Stimulated activated effector memory CD8-positive, alpha-beta T cell treated with anti-CD3 and anti-CD28 coated beads, Interleukin-12 subunit alpha, Interleukin-12 subunit beta, amount 100 ng/mL, for 72 hours (primary cell): Measurements from ENCODE around the gene WDR59.
"Not testable (repeated sequence)": the region's sequence is repeated elsewhere in the genome, so short reads cannot be mapped to it uniquely, and the experiment has no call there.

Source experiments
- ATAC-seq: fragments of 150-1000 bp; cut with Tn5 transposase; 2 replicates; pipeline ENCODE4 v1.10.0; 2021
- DNase-seq, 2 donors: peaks; one replicate each; pipeline ENCODE4 v3.0.0; 2021 to 2022; ENCODE audit warnings: low spot score in 2 of 2
- H3K27ac Mint-ChIP-seq: one replicate; pipeline ENCODE4 v1.8.0; 2022; ENCODE audit warnings: mild to moderate bottlenecking, mixed read lengths
- H3K36me3 Mint-ChIP-seq: one replicate; pipeline ENCODE4 v1.8.0; 2022; ENCODE audit warnings: mild to moderate bottlenecking, mixed read lengths
- H3K4me1 Mint-ChIP-seq: one replicate; pipeline ENCODE4 v1.8.0; 2022; ENCODE audit warnings: mixed read lengths
- H3K4me3 Mint-ChIP-seq: one replicate; pipeline ENCODE4 v1.8.0; 2022; ENCODE audit warnings: mild to moderate bottlenecking, mixed read lengths
- H3K9me3 Mint-ChIP-seq: one replicate; pipeline ENCODE4 v1.8.0; 2022; ENCODE audit warnings: mixed read lengths

Gene WDR59

DNA sequence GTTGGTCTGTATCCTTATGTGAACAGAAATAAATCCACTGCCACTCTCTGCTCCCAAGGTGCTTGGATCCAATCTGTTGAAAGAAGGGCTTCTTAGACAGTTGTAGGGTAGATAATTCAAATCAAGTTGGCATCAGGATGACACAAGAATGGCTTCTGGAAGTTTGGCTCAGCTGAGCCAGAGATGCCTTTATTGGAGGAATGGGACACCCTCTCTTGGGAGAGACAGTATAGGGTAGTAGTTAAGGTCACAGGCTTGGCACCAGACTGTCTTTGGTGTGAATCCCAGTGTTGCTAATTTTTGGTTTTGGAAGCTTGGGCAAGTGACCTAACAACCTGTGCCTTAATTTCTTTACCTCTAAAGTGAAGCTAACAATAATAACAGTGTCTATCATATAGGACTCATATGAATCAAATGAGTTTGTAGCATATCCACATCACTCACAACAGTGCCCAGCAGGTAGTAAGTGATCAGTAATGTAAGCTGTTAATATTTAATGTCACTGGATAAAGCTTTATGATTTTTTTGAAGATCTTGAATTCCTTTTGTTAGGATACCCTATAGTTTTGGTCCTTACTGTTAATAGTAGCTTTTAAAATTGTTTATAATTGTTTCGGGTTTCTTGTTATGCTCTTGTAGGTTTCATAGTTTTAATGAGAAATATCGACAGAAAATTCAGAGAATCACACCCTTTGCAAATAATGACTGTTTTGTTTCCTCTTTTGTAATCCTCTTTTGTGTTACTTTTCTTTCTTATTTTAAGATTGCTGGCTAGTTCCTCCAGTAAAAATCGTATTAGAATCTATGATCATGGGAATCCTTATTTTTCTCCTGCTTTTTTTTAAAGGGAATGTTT is 33.0 kb upstream of the WDR59 start:
- no peak overlapping the region for H3K27ac Mint-ChIP-seq
- ATAC-seq (no peak), DNase-seq (no peak)
- no peak overlapping the region for H3K4me3 Mint-ChIP-seq
- peaks cover 32% of the 10 kb centered on the region for H3K4me1 Mint-ChIP-seq
- H3K9me3 Mint-ChIP-seq = peaks cover 9% of the 10 kb centered on the region
- H3K36me3 Mint-ChIP-seq = peaks cover 8% of the 10 kb centered on the region

DNA sequence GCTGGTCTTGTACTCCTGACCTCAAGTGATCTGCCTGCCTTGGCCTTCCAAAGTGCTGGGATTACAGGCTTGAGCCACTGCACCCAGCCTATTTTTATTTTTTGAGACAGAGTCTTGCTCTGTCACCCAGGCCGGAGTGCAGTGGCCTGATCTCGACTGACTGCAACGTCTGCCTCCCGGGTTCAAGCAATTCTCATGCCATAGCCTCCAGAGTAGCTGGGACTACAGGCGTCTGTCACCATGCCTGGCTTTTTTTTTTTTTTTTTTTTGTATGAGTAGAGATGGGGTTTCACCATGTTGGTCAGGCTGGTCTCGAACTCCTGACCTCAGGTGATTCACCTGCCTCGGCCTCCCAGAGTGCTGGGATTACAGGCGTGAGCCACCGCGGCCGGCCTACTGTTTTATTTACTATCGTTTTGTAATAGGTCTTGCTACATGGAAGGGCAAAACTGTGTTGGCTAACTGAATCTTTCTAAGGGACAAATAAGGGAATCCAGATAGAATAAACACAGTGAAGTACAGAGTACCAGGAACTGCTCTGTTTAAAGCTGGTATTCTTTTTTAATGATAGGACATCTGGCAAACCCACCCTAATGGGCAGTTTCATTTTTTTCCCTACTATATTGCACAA is 31.6 kb upstream of the WDR59 start:
- H3K27ac Mint-ChIP-seq, H3K36me3 Mint-ChIP-seq, H3K9me3 Mint-ChIP-seq, ATAC-seq, DNase-seq, H3K4me3 Mint-ChIP-seq: not testable (repeated sequence)
- H3K4me1 Mint-ChIP-seq = peaks cover 40% of the 10 kb centered on the region

DNA sequence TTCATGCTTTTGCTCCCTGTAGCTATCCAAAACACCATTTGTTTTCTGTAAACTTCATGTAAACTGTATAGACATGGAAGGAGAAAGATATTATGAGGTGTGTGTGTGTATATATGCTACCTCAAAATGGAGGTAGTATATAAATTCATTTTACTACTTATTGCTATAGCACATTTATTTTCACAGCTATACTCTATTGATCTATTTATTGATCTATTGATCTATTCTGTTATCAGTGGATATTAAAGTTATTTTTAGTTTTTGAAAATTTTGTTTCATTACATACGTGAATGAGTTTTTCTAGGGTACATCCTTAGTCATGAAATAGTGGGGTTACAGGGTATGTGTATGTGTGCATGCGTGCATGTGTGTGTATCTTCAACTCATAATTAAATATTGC is 29.4 kb upstream of the WDR59 start:
- no peaks in the 10 kb centered on the region for H3K36me3 Mint-ChIP-seq
- ATAC-seq (no peak), DNase-seq (no peak)
- H3K4me3 Mint-ChIP-seq = no peak overlapping the region
- no peaks in the 10 kb centered on the region for H3K9me3 Mint-ChIP-seq
- peaks cover 38% of the 10 kb centered on the region for H3K4me1 Mint-ChIP-seq
- H3K27ac Mint-ChIP-seq = no peak overlapping the region

DNA sequence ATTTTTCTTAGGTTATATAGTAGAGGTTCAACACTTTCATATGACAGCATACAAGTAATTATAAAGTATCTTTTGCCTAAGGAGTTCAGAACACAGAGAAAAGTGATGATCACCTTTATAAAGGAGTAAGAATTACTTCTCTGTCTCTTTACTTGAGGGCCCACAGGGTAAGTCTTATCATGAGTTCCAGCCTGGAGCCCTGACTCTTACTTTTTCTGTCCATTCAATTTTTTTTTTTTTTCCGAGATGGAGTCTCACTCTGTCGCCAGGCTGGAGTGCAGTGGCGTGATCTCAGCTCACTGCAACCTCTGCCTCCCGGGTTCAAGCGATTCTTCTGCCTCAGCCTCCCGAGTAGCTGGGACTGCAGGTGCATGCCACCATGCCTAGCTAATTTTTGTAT is 28.2 kb upstream of the WDR59 start:
- H3K36me3 Mint-ChIP-seq, DNase-seq, H3K9me3 Mint-ChIP-seq, ATAC-seq: not testable (repeated sequence)
- H3K4me1 Mint-ChIP-seq = peaks cover 42% of the 10 kb centered on the region
- peak overlapping the region; percentile 65 for H3K4me3 Mint-ChIP-seq
- peak overlapping the region; percentile 88 for H3K27ac Mint-ChIP-seq

DNA sequence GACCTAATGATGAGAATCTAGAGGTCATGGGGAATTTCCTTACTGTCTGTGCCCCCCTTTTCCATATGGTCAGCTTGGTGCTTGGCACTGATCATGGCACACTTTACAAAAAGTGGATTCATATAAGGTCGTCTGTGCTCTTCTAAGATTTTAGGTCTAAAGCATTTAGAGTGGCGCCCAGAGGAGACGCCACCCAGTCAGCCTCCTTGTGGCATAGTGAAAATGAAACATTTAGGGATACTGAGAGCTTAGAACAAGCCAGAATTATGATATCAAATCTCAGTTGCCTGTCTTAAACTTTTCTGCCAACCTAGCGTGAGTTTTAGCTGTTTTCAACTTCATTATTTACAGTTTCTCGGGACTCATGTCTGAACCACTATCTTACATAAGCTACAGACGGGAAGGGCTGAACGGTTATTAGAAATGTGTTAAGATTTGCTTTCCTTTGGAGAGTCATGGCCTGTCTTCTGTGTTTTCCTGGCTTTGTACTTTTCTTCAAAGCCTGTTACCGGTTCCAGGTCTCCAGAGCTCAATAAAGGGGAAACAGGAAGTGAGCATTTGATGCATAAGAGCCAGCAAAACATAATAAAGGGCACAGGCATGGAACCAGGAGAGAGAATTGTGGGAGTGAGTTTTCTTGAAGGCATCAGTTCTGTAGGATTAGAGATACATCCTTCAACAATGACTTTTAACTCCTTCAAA is 27.6 kb upstream of the WDR59 start:
- Mint-ChIP-seq H3K4me3 (peak overlapping the region; percentile 65), H3K27ac (peak overlapping the region; percentile 88), H3K9me3 (no peaks in the 10 kb centered on the region), H3K4me1 (peaks cover 36% of the 10 kb centered on the region), H3K36me3 (no peaks in the 10 kb centered on the region)
- ATAC-seq (peak; percentile 54), DNase-seq (no peak)

DNA sequence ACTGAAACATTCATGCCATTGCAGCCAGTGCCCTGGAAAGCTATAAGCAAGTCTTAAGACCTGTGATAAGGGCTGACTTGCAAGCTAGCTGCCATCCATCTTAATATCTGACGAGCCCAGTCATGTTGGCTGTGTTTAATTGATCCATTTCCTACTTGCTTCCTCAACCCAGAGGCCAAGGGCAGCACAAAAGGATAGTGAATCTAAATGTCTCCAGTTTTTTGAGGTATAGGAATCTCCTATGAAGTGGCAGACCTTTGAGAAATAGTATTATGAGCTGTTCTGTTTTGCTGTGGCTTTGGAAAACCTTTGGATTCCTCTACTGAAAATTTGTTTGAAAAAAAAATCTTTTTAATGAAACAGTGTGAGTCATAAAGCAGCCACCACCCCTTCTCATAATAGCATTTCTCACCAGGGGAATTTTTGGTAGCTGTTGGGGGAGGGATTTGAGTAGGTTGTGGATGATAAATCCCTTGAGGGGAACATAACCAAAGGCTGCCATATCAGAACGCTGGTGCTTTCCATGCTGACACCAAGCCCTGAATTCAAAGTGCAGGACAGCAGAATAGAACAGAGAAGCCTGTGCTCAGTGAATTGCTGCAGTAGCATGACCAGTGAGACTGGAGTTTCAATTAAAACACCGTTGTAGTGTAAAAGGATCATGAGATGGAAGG is 26.8 kb upstream of the WDR59 start:
- ATAC-seq (peak; percentile 96), DNase-seq (peak; percentile 25 to 79)
- Mint-ChIP-seq H3K27ac (peak overlapping the region; percentile 88), H3K9me3 (no peaks in the 10 kb centered on the region), H3K4me1 (peaks cover 35% of the 10 kb centered on the region), H3K4me3 (peak overlapping the region; percentile 65), H3K36me3 (no peaks in the 10 kb centered on the region)

DNA sequence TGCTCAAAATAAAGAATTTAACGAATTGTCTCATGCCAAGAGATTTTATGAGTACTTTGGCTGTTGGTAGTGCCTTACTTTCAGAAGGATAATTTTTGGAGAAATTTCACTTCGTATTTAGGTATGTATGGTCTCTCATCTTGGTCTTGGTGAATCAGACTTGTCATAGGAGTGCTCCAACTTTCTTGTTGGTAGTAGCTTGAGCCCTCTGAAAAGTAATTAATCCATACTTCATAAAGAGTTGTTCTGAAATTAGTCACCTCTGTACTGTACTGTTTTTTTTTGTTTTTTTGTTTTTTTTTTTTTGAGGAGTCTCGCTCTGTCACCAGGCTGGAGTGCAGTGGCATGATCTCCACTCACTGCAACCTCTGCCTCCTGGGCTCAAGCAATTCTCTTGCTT is 25.5 kb upstream of the WDR59 start:
- DNase-seq (no peak), ATAC-seq (peak; percentile 33)
- Mint-ChIP-seq H3K36me3 (no peaks in the 10 kb centered on the region), H3K9me3 (no peaks in the 10 kb centered on the region), H3K4me1 (peaks cover 35% of the 10 kb centered on the region), H3K4me3 (no peak overlapping the region), H3K27ac (no peak overlapping the region)

DNA sequence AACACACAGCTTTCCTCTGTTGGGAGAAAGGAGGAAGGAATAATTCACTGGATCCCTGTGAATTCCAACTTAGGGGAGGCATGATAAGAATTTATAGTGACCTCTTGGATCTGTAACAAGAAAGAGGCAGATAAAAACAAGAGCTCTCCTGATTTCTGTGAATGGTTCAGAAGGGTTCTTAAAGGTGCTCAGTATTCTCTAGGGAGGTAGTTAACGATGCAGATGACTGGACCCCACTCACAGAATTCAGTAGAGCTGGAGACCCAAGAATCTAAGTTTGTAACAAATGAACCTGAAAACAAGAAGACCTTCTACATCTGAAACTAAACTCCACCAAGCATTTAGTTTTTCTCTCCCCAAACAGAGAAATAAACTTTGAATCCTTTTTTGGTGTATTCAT is 22.5 kb upstream of the WDR59 start:
- Mint-ChIP-seq H3K9me3 (no peaks in the 10 kb centered on the region), H3K27ac (no peak overlapping the region), H3K4me1 (peaks cover 48% of the 10 kb centered on the region), H3K36me3 (peaks cover 6% of the 10 kb centered on the region), H3K4me3 (no peak overlapping the region)
- DNase-seq (no peak), ATAC-seq (no peak)

DNA sequence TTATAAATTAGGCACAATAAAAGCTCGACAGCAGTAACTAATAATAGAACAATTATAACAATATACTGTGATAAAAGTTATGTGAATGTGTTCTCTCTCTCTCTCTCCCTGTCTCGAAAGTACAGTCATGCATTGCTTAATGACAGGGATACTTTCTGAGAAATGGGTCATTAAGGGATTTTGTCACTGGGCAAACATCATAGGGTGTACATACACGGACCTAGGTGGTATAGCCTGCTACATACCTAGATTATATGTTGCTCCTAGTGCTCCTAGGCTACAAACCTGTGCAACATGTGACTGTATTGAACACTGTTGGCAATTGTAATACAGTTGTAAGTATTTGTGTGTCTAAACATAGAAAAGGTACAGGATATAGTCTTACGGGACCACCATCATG is 20.8 kb upstream of the WDR59 start:
- DNase-seq = no peak
- ATAC-seq = no peak
- no peak overlapping the region for H3K4me3 Mint-ChIP-seq
- H3K9me3 Mint-ChIP-seq = no peaks in the 10 kb centered on the region
- no peak overlapping the region for H3K27ac Mint-ChIP-seq
- peaks cover 6% of the 10 kb centered on the region for H3K36me3 Mint-ChIP-seq
- H3K4me1 Mint-ChIP-seq = peaks cover 53% of the 10 kb centered on the region

DNA sequence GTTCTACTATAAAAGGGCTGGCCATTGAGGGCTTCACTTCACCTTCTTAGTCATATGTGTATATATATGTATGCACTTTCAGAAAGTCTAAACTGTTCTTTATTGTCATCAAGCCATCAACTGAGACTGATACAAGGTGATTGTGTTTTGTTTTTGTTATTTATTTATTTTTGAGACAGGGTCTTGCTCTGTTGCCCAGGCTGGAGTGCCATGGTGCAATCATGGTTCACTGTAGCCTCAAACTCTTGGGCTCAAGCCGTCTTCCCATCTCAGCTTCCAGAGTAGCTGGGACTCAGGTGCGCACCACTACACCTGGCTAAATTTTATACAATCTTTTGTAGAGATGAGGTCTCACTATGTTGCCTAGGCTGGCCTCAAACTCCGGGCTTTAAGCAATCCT is 19.5 kb upstream of the WDR59 start:
- H3K4me1 Mint-ChIP-seq = peaks cover 60% of the 10 kb centered on the region
- no peak overlapping the region for H3K27ac Mint-ChIP-seq
- H3K4me3 Mint-ChIP-seq = no peak overlapping the region
- no peak for ATAC-seq
- H3K36me3 Mint-ChIP-seq = peaks cover 6% of the 10 kb centered on the region
- DNase-seq = no peak
- no peaks in the 10 kb centered on the region for H3K9me3 Mint-ChIP-seq

DNA sequence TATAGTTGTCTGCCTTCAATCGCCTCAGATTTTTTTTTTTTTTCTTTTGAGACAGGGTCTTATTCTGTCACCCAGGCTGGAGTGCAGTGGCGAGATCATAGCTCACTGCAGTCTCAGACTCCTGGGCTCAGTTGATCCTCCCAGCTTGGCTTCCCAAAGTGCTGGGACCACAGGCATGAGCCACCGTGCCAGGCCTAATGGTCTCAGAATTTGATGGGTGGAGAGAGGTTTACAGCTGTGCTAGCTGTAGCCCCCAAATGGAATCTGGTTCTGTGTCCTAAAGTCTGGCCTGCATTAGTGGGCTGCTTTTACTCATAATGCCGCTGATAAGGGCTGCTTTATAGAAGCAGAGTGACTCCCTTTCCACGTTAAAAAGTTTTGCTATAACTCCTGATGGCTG is 19.0 kb upstream of the WDR59 start:
- ATAC-seq (no peak), DNase-seq (no peak)
- Mint-ChIP-seq H3K36me3 (peaks cover 6% of the 10 kb centered on the region), H3K9me3 (no peaks in the 10 kb centered on the region), H3K4me1 (peaks cover 55% of the 10 kb centered on the region), H3K4me3 (no peak overlapping the region), H3K27ac (no peak overlapping the region)

DNA sequence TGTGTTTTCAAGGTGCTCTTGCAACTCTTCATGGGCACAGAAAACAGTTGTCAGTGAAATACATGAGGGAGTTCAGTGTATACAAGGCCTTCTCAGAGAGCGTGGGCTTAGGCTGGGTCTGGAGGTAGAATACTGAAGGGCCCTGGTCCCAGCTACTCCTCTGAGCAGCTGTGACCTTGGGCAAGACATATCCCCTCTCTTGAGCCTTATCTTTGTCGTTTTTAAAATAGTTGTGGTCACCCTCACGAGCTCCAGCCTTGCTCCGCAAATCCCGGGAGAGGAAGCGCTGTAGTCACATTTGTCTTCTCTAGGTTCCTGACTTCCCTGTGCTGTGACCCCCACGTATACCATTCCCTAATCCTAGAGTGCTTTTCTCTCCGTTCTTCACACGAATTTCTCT is 17.6 kb upstream of the WDR59 start:
- no peak for DNase-seq
- H3K9me3 Mint-ChIP-seq = no peaks in the 10 kb centered on the region
- no peak for ATAC-seq
- H3K36me3 Mint-ChIP-seq = peaks cover 17% of the 10 kb centered on the region
- H3K4me3 Mint-ChIP-seq = peak overlapping the region; percentile 15
- H3K27ac Mint-ChIP-seq = no peak overlapping the region
- peaks cover 46% of the 10 kb centered on the region for H3K4me1 Mint-ChIP-seq

DNA sequence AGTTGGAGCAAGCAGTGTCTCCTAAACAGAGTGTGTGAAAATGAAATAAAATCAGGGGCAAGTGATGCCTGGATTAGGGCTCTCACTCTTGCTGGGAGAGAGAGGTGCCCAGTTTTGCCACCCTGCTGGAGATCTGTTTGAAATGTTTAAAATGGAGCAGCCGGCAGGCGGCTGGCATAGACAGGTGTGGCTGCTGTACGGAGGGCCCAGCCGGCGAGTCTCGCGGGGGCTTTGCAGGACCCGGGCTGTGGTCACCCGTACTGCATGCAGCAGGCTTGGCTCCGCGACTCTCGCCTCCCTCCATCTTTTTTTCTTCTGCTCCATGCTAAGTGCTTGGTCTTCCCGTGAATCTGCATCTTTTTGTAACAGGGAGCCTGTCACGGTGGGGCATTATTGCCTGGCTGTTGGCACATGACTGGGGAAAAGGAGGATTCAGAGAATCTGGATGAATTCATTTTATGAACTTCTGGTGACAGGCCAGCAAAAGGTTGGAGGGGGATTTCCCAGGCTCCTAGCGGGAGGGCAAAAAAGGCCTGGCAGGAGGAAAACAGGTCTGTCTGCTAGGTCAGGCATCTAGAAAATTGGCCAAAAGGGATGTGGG is 15.7 kb upstream of the WDR59 start:
- H3K9me3 Mint-ChIP-seq = no peaks in the 10 kb centered on the region
- peaks cover 46% of the 10 kb centered on the region for H3K4me1 Mint-ChIP-seq
- DNase-seq = peak in 1 of 2 donors; percentile 55
- ATAC-seq = no peak
- peaks cover 17% of the 10 kb centered on the region for H3K36me3 Mint-ChIP-seq
- peak overlapping the region; percentile 72 for H3K27ac Mint-ChIP-seq
- peak overlapping the region; percentile 85 for H3K4me3 Mint-ChIP-seq

DNA sequence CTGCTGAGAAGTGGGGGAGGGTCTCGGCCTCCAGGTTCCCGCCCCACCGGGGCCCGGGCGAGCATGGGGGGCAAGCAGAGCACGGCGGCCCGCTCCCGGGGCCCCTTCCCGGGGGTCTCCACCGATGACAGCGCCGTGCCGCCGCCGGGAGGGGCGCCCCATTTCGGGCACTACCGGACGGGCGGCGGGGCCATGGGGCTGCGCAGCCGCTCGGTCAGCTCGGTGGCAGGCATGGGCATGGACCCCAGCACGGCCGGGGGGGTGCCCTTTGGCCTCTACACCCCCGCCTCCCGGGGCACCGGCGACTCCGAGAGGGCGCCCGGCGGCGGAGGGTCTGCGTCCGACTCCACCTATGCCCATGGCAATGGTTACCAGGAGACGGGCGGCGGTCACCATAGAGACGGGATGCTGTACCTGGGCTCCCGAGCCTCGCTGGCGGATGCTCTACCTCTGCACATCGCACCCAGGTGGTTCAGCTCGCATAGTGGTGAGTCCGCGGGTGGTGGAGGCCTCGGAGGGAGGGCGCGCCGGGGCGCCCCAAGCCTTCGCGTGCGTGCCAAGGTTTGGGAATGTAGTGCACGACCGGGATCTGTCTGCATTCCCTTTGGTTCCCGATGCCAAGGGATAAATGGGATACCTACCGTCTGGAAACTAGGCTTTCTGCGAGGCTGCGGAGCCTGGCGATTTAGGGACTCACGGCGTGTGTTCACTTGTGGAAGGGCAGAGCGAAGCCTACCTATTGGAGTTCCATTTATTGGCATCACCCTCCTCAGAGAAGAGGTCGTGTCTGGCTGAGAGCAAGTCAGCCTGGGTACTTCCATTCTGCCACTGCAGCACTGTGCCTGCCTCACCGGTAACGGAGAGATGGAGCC is 14.9 kb upstream of the WDR59 start:
- peak; percentile 49 for ATAC-seq
- H3K4me3 Mint-ChIP-seq = peak overlapping the region; percentile 85
- DNase-seq = peak; percentile 27 to 70
- peak overlapping the region; percentile 72 for H3K27ac Mint-ChIP-seq
- peaks cover 17% of the 10 kb centered on the region for H3K36me3 Mint-ChIP-seq
- H3K9me3 Mint-ChIP-seq = no peaks in the 10 kb centered on the region
- peaks cover 46% of the 10 kb centered on the region for H3K4me1 Mint-ChIP-seq
